ENCODE data around the gene JAK1.

Gene JAK1

GRCh38 chr1:64873576-64873975 lies 92.8 kb downstream of the JAK1 start:
- in situ Hi-C loops (cut with HindIII; ENCODE audit: low sequenced_read_pairs) = no loop called here

GRCh38 chr1:64872067-64872466 lies 94.3 kb downstream of the JAK1 start:
- in situ Hi-C loops (cut with HindIII; ENCODE audit: low sequenced_read_pairs) = no loop called here

- in situ Hi-C loops (cut with HindIII; ENCODE audit: low sequenced_read_pairs) = no loop called here
Measured at GRCh38 chr1:64871256-64871655, 95.1 kb downstream of the JAK1 start.

GRCh38 chr1:64867266-64867665 lies 99.1 kb downstream of the JAK1 start:
- in situ Hi-C loops (cut with HindIII; ENCODE audit: low sequenced_read_pairs) = no loop called here

GRCh38 chr1:64866689-64867088 lies 99.7 kb downstream of the JAK1 start:
- in situ Hi-C loops (cut with HindIII; ENCODE audit: low sequenced_read_pairs) = no loop called here

GRCh38 chr1:64865105-64865757 lies 101.1 kb downstream of the JAK1 start:
- in situ Hi-C loops (cut with HindIII; ENCODE audit: low sequenced_read_pairs) = no loop called here

- in situ Hi-C loops (cut with HindIII; ENCODE audit: low sequenced_read_pairs) = no loop called here
Measured at GRCh38 chr1:64864018-64864940, 102.1 kb downstream of the JAK1 start.

- in situ Hi-C loops (cut with HindIII; ENCODE audit: low sequenced_read_pairs) = no loop called here
Measured at GRCh38 chr1:64861611-64862010, 104.7 kb downstream of the JAK1 start.

- in situ Hi-C loops (cut with HindIII; ENCODE audit: low sequenced_read_pairs) = no loop called here
Measured at GRCh38 chr1:64857347-64857746, 109.0 kb downstream of the JAK1 start.

GRCh38 chr1:64856553-64856952 lies 109.8 kb downstream of the JAK1 start:
- in situ Hi-C loops (cut with HindIII; ENCODE audit: low sequenced_read_pairs) = no loop called here

- in situ Hi-C loops (cut with HindIII; ENCODE audit: low sequenced_read_pairs) = no loop called here
Measured at GRCh38 chr1:64855557-64855956, 110.8 kb downstream of the JAK1 start.

GRCh38 chr1:64854674-64855073 lies 111.7 kb downstream of the JAK1 start:
- in situ Hi-C loops (cut with HindIII; ENCODE audit: low sequenced_read_pairs) = no loop called here

GRCh38 chr1:64851664-64852063 lies 114.7 kb downstream of the JAK1 start:
- in situ Hi-C loops (cut with HindIII; ENCODE audit: low sequenced_read_pairs) = no loop called here

- in situ Hi-C loops (cut with HindIII; ENCODE audit: low sequenced_read_pairs) = no loop called here
Measured at GRCh38 chr1:64850846-64851245, 115.5 kb downstream of the JAK1 start.

GRCh38 chr1:64849942-64850341 lies 116.4 kb downstream of the JAK1 start:
- in situ Hi-C loops (cut with HindIII; ENCODE audit: low sequenced_read_pairs) = no loop called here

GRCh38 chr1:64848803-64849202 lies 117.5 kb downstream of the JAK1 start:
- in situ Hi-C loops (cut with HindIII; ENCODE audit: low sequenced_read_pairs) = no loop called here

- in situ Hi-C loops (cut with HindIII; ENCODE audit: low sequenced_read_pairs) = no loop called here
Measured at GRCh38 chr1:64848136-64848535, 118.2 kb downstream of the JAK1 start.

GRCh38 chr1:64847666-64848065 lies 118.7 kb downstream of the JAK1 start:
- in situ Hi-C loops (cut with HindIII; ENCODE audit: low sequenced_read_pairs) = no loop called here

GRCh38 chr1:64846573-64847430 lies 119.5 kb downstream of the JAK1 start:
- in situ Hi-C loops (cut with HindIII; ENCODE audit: low sequenced_read_pairs) = no loop called here

GRCh38 chr1:64845831-64846425 lies 120.4 kb downstream of the JAK1 start:
- in situ Hi-C loops (cut with HindIII; ENCODE audit: low sequenced_read_pairs) = no loop called here

GRCh38 chr1:64844609-64845008 lies 121.7 kb downstream of the JAK1 start:
- in situ Hi-C loops (cut with HindIII; ENCODE audit: low sequenced_read_pairs) = no loop called here
